ENCODE data around the gene C11orf97. TPM values are rescaled to one million over a fixed set of nuclear protein-coding genes. Genes with fewer than 3 reads are reported as not detected.

Gene C11orf97
- total and polyA plus RNA-seq, 2 of the 13 experiments (the other 11 are each of a cell fraction or from before 2014, with no cell fraction given): 0.35 TPM; not detected in 1

DNA sequence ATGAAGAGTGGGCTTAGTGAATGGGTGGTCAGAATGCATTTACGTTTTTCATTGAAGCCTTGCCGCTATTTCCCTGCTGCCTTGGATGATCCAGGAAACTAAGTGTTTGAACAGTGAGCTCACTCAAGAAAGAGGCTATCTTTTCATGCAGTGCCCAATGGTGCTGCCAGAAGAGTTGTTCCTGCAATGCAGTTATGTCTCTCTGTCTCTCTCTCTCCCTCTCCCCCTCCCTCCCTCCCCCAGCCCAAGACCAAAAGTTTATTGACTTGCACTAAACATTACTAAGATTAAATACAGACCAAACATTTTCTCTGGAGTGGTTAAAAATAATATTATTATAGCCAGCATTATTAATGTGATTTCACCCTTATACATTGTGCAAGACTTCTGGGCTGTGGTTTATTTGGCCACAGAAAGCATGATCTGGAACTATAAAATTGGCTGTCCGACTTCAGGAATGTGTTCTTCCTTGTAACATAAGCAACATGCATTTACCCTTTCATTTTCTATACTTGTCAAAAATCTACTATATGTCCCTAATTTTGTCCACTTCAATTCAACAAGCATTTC, 24.9 kb downstream of the C11orf97 start (continued):
- TF ChIP-seq, protein P1, sequence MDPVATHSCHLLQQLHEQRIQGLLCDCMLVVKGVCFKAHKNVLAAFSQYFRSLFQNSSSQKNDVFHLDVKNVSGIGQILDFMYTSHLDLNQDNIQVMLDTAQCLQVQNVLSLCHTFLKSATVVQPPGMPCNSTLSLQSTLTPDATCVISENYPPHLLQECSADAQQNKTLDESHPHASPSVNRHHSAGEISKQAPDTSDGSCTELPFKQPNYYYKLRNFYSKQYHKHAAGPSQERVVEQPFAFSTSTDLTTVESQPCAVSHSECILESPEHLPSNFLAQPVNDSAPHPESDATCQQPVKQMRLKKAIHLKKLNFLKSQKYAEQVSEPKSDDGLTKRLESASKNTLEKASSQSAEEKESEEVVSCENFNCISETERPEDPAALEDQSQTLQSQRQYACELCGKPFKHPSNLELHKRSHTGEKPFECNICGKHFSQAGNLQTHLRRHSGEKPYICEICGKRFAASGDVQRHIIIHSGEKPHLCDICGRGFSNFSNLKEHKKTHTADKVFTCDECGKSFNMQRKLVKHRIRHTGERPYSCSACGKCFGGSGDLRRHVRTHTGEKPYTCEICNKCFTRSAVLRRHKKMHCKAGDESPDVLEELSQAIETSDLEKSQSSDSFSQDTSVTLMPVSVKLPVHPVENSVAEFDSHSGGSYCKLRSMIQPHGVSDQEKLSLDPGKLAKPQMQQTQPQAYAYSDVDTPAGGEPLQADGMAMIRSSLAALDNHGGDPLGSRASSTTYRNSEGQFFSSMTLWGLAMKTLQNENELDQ (CRISPR knock-in tag; IDR thresholded peaks at IDR 0.05; ENCODE audit: borderline replicate concordance): no peak

DNA sequence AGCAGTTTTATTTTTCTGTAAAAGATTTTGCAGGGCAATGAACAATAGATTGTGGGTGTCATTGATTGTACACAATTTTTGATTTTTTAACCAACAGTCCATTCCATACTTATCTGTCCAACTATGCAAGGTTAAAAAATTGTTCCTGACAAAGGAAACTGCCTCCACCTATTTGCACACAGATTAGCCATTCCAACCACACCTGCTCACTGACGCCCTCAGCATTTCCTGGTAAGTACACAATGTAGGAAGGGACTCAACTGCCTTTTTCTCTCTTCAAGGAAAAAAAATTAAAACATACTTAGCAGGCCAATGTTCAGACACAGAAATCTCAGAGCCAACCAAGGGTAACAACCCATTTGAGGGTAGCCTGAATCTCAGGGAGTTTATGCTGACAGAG, 27.2 kb downstream of the C11orf97 start:
- WGBS (ENCODE audit: low lambda C conversion rate): 6% methylated on average over 1 of the region's 1 CpG
- intact Hi-C loops (cut with micrococcal nuclease; ENCODE audit: unreplicated experiment) (no loop called here), in situ Hi-C loops (cut with HindIII; ENCODE audit: extremely low pct_ligation_motif_present, low pct_unique_long_range_greater_than_20kb) (no loop called here)
- FAIRE-seq (no peak), ATAC-seq (no peak), DNase-seq (ENCODE audit: low spot score) (no peak)
- Histone ChIP-seq H3K9me3 (ENCODE audit: low read length) (no peaks in the 10 kb centered on the region), H3K27ac (ENCODE audit: extremely low read length, insufficient read depth, low read length) (no peak overlapping the region), H3K4me2 (ENCODE audit: low read depth, low read length) (no peak overlapping the region), H3K4me3 (replicated peaks in 1 of 3; ENCODE audit: insufficient read depth in 1 of 3, low read depth in 2 of 3, low read length in 3 of 3) (no peak overlapping the region), H4K20me1 (ENCODE audit: insufficient read depth, low read length) (no peaks in the 10 kb centered on the region), H3K27me3 (ENCODE audit: control insufficient read depth in 1 of 2, insufficient read depth in 2 of 2, low read length in 2 of 2) (peaks cover 0 to 3% of the 10 kb centered on the region in 2 experiments; a peak in 1 of 5 replicates), H2AFZ (ENCODE audit: low read length) (no peak overlapping the region), H3K79me2 (ENCODE audit: insufficient read depth, low read length) (no peaks in the 10 kb centered on the region), H3K4me1 (ENCODE audit: insufficient read depth, low read length) (peaks cover 5% of the 10 kb centered on the region; the same call in 1 of the 2 replicates), H3K36me3 (replicated peaks in 1 of 2; ENCODE audit: control insufficient read depth in 1 of 2, insufficient read depth in 2 of 2, low read length in 2 of 2) (no peaks in the 10 kb centered on the region), H3K9ac (ENCODE audit: insufficient read depth, low read depth, low read length) (no peak overlapping the region)
- no peak for TF ChIP-seq PCBP2 (optimal IDR thresholded peaks at IDR 0.05; ENCODE audit: low read depth, low read length, poor library complexity, severe bottlenecking)
- TF ChIP-seq PCBP1 (IDR thresholded peaks at IDR 0.05; ENCODE audit: borderline replicate concordance, low read depth, low read length): no peak
- TF ChIP-seq RORA (CRISPR knock-in tag; IDR thresholded peaks at IDR 0.05): no peak
- no peak for TF ChIP-seq DR1 (CRISPR knock-in tag; IDR thresholded peaks at IDR 0.05)
- TF ChIP-seq ZNF891 (CRISPR knock-in tag; IDR thresholded peaks at IDR 0.05): no peak
- TF ChIP-seq, protein P2, sequence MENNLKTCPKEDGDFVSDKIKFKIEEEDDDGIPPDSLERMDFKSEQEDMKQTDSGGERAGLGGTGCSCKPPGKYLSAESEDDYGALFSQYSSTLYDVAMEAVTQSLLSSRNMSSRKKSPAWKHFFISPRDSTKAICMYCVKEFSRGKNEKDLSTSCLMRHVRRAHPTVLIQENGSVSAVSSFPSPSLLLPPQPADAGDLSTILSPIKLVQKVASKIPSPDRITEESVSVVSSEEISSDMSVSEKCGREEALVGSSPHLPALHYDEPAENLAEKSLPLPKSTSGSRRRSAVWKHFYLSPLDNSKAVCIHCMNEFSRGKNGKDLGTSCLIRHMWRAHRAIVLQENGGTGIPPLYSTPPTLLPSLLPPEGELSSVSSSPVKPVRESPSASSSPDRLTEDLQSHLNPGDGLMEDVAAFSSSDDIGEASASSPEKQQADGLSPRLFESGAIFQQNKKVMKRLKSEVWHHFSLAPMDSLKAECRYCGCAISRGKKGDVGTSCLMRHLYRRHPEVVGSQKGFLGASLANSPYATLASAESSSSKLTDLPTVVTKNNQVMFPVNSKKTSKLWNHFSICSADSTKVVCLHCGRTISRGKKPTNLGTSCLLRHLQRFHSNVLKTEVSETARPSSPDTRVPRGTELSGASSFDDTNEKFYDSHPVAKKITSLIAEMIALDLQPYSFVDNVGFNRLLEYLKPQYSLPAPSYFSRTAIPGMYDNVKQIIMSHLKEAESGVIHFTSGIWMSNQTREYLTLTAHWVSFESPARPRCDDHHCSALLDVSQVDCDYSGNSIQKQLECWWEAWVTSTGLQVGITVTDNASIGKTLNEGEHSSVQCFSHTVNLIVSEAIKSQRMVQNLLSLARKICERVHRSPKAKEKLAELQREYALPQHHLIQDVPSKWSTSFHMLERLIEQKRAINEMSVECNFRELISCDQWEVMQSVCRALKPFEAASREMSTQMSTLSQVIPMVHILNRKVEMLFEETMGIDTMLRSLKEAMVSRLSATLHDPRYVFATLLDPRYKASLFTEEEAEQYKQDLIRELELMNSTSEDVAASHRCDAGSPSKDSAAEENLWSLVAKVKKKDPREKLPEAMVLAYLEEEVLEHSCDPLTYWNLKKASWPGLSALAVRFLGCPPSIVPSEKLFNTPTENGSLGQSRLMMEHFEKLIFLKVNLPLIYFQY (CRISPR knock-in tag; IDR thresholded peaks at IDR 0.05; ENCODE audit: borderline replicate concordance): no peak
- TF ChIP-seq GABPB1 (CRISPR knock-in tag; IDR thresholded peaks at IDR 0.05): no peak
- no peak for TF ChIP-seq SMAD3 (CRISPR knock-in tag; IDR thresholded peaks at IDR 0.05)
- no peak for TF ChIP-seq TCF7 (IDR thresholded peaks at IDR 0.05; ENCODE audit: low read depth)
- ChIA-PET POLR2A (no interaction called here), CTCF (ENCODE audit: low intra/inter-chr PET ratio, low total read pairs) (no interaction called here)
- no TSS peak for BruUV-seq (replicated peaks)

Measured in HepG2 (cell line).